A549 (cell line): ENCODE data around the gene SAPCD2. TPM values are rescaled to one million over a fixed set of nuclear protein-coding genes. Genes with fewer than 3 reads are reported as not detected.
A peak's percentile ranks its signal among the peaks of the same experiment; 100 is the strongest.

ENCODE experiments used
- ATAC-seq, 2 experiments: fragments of 200-7000 bp in 1 of 2; fragments of >200 bp in 1 of 2; cut with Nextera tagmentation in 1 of 2; cut with Tn5 transposase in 1 of 2; 3 replicates each; pipeline versions ENCODE4 v1.8.0 to v1.9.1; 2018 to 2020; ENCODE audit warnings: mild to moderate bottlenecking in 1 of 2, moderate library complexity in 1 of 2
- CTCF ChIA-PET: fragments of 300-600 bp; sonication (Branson Sonifier 250); formaldehyde crosslinking; extraction: SDS; loops from one replicate; lab custom pipeline; 2021; ENCODE audit warnings: antibody characterized with exemption, inconsistent platforms; lab: Yijun Ruan, JAX
- POLR2A ChIA-PET: fragments of 350-600 bp; formaldehyde crosslinking; extraction: SDS; loops from one replicate; lab custom pipeline; 2021; ENCODE audit warnings: antibody characterized with exemption, inconsistent platforms; lab: Yijun Ruan, JAX
- DNase-seq, 2 experiments: peaks; one replicate each; pipeline versions ENCODE4 v3.0.0 to v3.0.0-alpha.2; 2011 to 2016; ENCODE audit warnings: low read depth in 1 of 2, low spot score in 1 of 2
- FAIRE-seq: peaks from 2 replicates; lab custom pipeline; 2011; peaks lifted over from hg19 to GRCh38; lab: Jason Lieb, UNC
- H3K27ac ChIP-seq, 2 experiments: fragments of >200 bp; sonication (Bioruptor Twin); formaldehyde crosslinking; 3 replicates each; pipeline ENCODE4 v1.5.1; 2016 to 2017
- H3K4me1 ChIP-seq: fragments of >200 bp; sonication (Bioruptor Twin); formaldehyde crosslinking; 3 replicates; pipeline ENCODE4 v1.6.1; 2016
- H3K4me2 ChIP-seq: fragments of >200 bp; sonication (Bioruptor Twin); formaldehyde crosslinking; 3 replicates; pipeline ENCODE4 v1.6.1; 2016
- H3K4me3 ChIP-seq: fragments of >200 bp; sonication (Bioruptor Twin); formaldehyde crosslinking; 3 replicates; pipeline ENCODE4 v1.5.1; 2016
- H3K9me3 ChIP-seq: fragments of >200 bp; sonication (Bioruptor Twin); formaldehyde crosslinking; 3 replicates; pipeline ENCODE4 v1.6.1; 2016
- CBX2 ChIP-seq: fragments of 200-600 bp; sonication (generic); IDR thresholded peaks from 2 replicates; pipeline ENCODE4 v1.6.1; 2016; ENCODE audit warnings: low read depth, mild to moderate bottlenecking, borderline replicate concordance
- CBX8 ChIP-seq: fragments of 200-600 bp; sonication (generic); IDR thresholded peaks from 2 replicates; pipeline ENCODE4 v1.6.1; 2016
- CHD4 ChIP-seq: fragments of 200-600 bp; sonication (generic); IDR thresholded peaks from 2 replicates; pipeline ENCODE4 v1.6.1; 2016; ENCODE audit warnings: antibody characterized with exemption, mild to moderate bottlenecking, borderline replicate concordance
- EHMT2 ChIP-seq: fragments of 200-600 bp; sonication (generic); IDR thresholded peaks from 2 replicates; pipeline ENCODE4 v1.6.1; 2016; ENCODE audit warnings: antibody characterized with exemption, low read depth, mild to moderate bottlenecking, moderate library complexity
- ESRRA ChIP-seq: fragments of 150-350 bp; IDR thresholded peaks from 2 replicates; pipeline ENCODE4 v1.6.1; 2014; ENCODE audit warnings: mild to moderate bottlenecking, low read length, borderline replicate concordance
- GATA3 ChIP-seq: IDR thresholded peaks from 2 replicates; pipeline ENCODE4 v1.6.1; 2012; ENCODE audit warnings: borderline replicate concordance
- HDAC2 ChIP-seq: fragments of 200-600 bp; sonication (generic); IDR thresholded peaks from 2 replicates; pipeline ENCODE4 v1.6.1; 2016
- HOXA7 ChIP-seq: fragments of 250-450 bp; sonication (Bioruptor Pico); IDR thresholded peaks from 2 replicates; pipeline ENCODE4 v1.5.0; 2020; ENCODE audit warnings: mild to moderate bottlenecking, moderate library complexity
- HOXB13 ChIP-seq: fragments of 250-450 bp; sonication (Bioruptor Pico); IDR thresholded peaks from 2 replicates; pipeline ENCODE4 v1.5.0; 2020; ENCODE audit warnings: low read depth, mild to moderate bottlenecking, moderate library complexity
- KDM5A ChIP-seq: fragments of 200-600 bp; sonication (generic); IDR thresholded peaks from 2 replicates; pipeline ENCODE4 v1.6.1; 2016; ENCODE audit warnings: antibody characterized with exemption, mild to moderate bottlenecking
- NR3C1 ChIP-seq: fragments of >200 bp; sonication (Bioruptor Twin); formaldehyde crosslinking; IDR thresholded peaks from 3 replicates; pipeline ENCODE4 v1.6.1; 2017
- RAD21 ChIP-seq, 2 experiments: fragments of >200 bp in 1 of 2; sonication (Bioruptor Twin) in 1 of 2; formaldehyde crosslinking in 1 of 2; IDR thresholded peaks in 1 of 2; conservative IDR thresholded peaks in 1 of 2; 2 replicates in 1 of 2; 3 replicates in 1 of 2; pipeline ENCODE4 v1.6.1; 2012 to 2018; ENCODE audit warnings: inconsistent platforms in 1 of 2
- RCOR1 ChIP-seq: fragments of 150-350 bp; IDR thresholded peaks from 2 replicates; pipeline ENCODE4 v1.6.1; 2014; ENCODE audit warnings: antibody characterized with exemption, low read length, low read depth
- SMC3 ChIP-seq: fragments of >200 bp; sonication (Bioruptor Twin); formaldehyde crosslinking; IDR thresholded peaks from 3 replicates; pipeline ENCODE4 v1.6.1; 2018; ENCODE audit warnings: inconsistent platforms
- TP53 ChIP-seq: fragments of 250-450 bp; sonication (Bioruptor Pico); IDR thresholded peaks from 2 replicates; pipeline ENCODE4 v1.5.0; 2021; ENCODE audit warnings: mild to moderate bottlenecking, moderate library complexity
- ZFP36 ChIP-seq: fragments of 450-650 bp; IDR thresholded peaks from 2 replicates; pipeline ENCODE4 v1.6.1; 2014; ENCODE audit warnings: borderline replicate concordance; ENCODE audit not compliant: partially characterized antibody
- ZSCAN20 ChIP-seq: fragments of 250-450 bp; sonication (Bioruptor Pico); IDR thresholded peaks from 2 replicates; pipeline ENCODE4 v1.8.0; 2022; ENCODE audit warnings: mild to moderate bottlenecking, moderate library complexity
- WGBS: methylation state at CpG from one replicate; pipeline ENCODE4 v1.1.6; 2017; ENCODE audit errors: missing lambda C conversion rate; 5-methylcytosine and 5-hydroxymethylcytosine counted together
- polyA plus RNA-seq, 4 experiments: library from polyadenylated mRNA; depleted of rRNA in 3 of 4; stranded (reverse); fragments of >200 nt; fragmentation: RNase III in 1 of 4; extraction: RNeasy Plus Mini Kit Qiagen cat#74134 plus additional on column Dnase treatment in 1 of 4; gene quantifications; 2 replicates in 3 of 4; 3 replicates in 1 of 4; pipeline ENCODE4 v1.2.3, GENCODE V29; 2011 to 2017
- TF ChIP-seq, protein P1 (sequence below): fragments of 250-450 bp; sonication (Bioruptor Pico); IDR thresholded peaks from 2 replicates; pipeline ENCODE4 v1.5.0; 2021; ENCODE audit warnings: mild to moderate bottlenecking, moderate library complexity, borderline replicate concordance
- TF ChIP-seq, protein P2 (sequence below): fragments of >200 bp; sonication (Bioruptor Twin); formaldehyde crosslinking; IDR thresholded peaks from 3 replicates; pipeline ENCODE4 v1.5.1; 2016
- TF ChIP-seq, protein P3 (sequence below): IDR thresholded peaks from 2 replicates; pipeline ENCODE4 v1.6.1; 2012
- TF ChIP-seq, protein P4 (sequence below): fragments of 150-350 bp; IDR thresholded peaks from 2 replicates; pipeline ENCODE4 v1.6.1; 2014; ENCODE audit warnings: low read depth, mild to moderate bottlenecking, low read length
- TF ChIP-seq, protein P5 (sequence below): IDR thresholded peaks from 2 replicates; pipeline ENCODE4 v1.6.1; 2012
- TF ChIP-seq, protein P6 (sequence below): IDR thresholded peaks from 2 replicates; pipeline ENCODE4 v1.6.1; 2012; ENCODE audit warnings: low read depth, borderline replicate concordance

Gene SAPCD2
- polyA plus RNA-seq, 2 of the 4 experiments (the other 2 are of a cell fraction), result 6.9 to 14.6 TPM

DNA sequence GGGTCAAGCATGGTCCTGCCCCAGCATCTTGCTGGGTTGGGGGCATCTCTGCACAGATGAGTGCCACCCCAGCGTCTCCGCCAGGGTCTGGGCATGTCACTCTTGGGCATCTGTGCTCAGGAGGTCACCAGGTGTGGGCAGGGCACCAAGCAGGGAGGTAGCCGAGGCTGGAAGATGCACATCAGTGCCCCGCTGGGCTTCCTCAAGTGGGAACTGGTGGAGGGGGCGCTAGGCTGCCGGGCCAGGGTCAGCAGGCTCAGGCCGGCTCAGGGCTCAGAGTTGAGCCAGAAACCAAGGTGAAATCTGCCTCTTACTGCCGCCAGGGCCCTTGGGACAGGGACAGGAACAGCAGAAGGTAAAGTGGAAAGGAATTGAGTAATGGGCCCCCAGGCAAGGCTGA is 34.4 kb downstream of the SAPCD2 start (continued):
- TF ChIP-seq, protein P1, sequence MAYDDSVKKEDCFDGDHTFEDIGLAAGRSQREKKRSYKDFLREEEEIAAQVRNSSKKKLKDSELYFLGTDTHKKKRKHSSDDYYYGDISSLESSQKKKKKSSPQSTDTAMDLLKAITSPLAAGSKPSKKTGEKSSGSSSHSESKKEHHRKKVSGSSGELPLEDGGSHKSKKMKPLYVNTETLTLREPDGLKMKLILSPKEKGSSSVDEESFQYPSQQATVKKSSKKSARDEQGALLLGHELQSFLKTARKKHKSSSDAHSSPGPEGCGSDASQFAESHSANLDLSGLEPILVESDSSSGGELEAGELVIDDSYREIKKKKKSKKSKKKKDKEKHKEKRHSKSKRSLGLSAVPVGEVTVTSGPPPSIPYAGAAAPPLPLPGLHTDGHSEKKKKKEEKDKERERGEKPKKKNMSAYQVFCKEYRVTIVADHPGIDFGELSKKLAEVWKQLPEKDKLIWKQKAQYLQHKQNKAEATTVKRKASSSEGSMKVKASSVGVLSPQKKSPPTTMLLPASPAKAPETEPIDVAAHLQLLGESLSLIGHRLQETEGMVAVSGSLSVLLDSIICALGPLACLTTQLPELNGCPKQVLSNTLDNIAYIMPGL (CRISPR knock-in tag), result no peak
- TF ChIP-seq RCOR1, result no peak
- no peak for TF ChIP-seq SMC3
- no peak for TF ChIP-seq HDAC2

DNA sequence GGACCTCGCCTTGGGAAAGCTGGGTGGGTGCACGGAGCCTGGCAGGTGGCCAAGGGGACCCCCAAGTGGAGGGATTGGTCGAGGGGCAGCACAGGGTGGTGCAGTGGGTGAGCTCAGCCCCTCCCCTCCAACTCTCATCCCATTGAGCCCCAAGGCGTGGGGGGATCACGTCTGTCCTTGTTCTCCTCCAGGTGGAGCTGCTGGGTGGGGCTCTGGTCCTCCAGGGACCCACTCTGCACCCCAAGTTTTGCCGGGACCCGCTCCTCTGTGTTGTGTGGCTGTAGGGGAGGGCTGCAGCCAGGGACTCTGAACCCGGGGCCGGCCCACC is 34.9 kb downstream of the SAPCD2 start:
- no peak for TF ChIP-seq CHD4
- TF ChIP-seq HOXA7 (CRISPR knock-in tag), result no peak
- no peak for TF ChIP-seq NR3C1
- TF ChIP-seq HOXB13 (CRISPR knock-in tag), result no peak
- TF ChIP-seq, protein P2, sequence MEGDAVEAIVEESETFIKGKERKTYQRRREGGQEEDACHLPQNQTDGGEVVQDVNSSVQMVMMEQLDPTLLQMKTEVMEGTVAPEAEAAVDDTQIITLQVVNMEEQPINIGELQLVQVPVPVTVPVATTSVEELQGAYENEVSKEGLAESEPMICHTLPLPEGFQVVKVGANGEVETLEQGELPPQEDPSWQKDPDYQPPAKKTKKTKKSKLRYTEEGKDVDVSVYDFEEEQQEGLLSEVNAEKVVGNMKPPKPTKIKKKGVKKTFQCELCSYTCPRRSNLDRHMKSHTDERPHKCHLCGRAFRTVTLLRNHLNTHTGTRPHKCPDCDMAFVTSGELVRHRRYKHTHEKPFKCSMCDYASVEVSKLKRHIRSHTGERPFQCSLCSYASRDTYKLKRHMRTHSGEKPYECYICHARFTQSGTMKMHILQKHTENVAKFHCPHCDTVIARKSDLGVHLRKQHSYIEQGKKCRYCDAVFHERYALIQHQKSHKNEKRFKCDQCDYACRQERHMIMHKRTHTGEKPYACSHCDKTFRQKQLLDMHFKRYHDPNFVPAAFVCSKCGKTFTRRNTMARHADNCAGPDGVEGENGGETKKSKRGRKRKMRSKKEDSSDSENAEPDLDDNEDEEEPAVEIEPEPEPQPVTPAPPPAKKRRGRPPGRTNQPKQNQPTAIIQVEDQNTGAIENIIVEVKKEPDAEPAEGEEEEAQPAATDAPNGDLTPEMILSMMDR, result peak; percentile 38
- 0 out of 5 replicates have a peak, but pooled peaks of 1 of the 2 experiments have one; percentile 8 for TF ChIP-seq RAD21 (conservative IDR thresholded peaks at IDR 0.05 in 1 of 2, IDR thresholded peaks at IDR 0.05 in 1 of 2)
- TF ChIP-seq TP53 (CRISPR knock-in tag), result no peak
- TF ChIP-seq, all 56 proteins: peak for 2
- Histone ChIP-seq H3K27ac (no peak overlapping the region), H3K4me1 (peaks cover 18% of the 10 kb centered on the region), H3K4me3 (no peak overlapping the region), H3K9me3 (no peaks in the 10 kb centered on the region), H3K4me2 (peak overlapping the region; percentile 77)
- ChIA-PET CTCF (interaction anchor here (0.6 to 20.4 kb wide), 71 partner anchors 9 to 321 kb away, joined by 3 to 282 read pairs (median 5); partner anchors contain the start of genes ABCA2, AJM1, C8G and CLIC3), POLR2A (interaction anchor here (0.6 to 1.7 kb wide), 6 partner anchors 39 to 205 kb away, joined by 3 to 5 read pairs (median 4); partner anchors contain the start of gene CLIC3)
- no peak for FAIRE-seq
- 47% methylated on average over 5 of the region's 9 CpGs for WGBS
- ATAC-seq, result peak; percentile 31 to 57; a peak in 5 of 6 replicates
- DNase-seq, result no peak

DNA sequence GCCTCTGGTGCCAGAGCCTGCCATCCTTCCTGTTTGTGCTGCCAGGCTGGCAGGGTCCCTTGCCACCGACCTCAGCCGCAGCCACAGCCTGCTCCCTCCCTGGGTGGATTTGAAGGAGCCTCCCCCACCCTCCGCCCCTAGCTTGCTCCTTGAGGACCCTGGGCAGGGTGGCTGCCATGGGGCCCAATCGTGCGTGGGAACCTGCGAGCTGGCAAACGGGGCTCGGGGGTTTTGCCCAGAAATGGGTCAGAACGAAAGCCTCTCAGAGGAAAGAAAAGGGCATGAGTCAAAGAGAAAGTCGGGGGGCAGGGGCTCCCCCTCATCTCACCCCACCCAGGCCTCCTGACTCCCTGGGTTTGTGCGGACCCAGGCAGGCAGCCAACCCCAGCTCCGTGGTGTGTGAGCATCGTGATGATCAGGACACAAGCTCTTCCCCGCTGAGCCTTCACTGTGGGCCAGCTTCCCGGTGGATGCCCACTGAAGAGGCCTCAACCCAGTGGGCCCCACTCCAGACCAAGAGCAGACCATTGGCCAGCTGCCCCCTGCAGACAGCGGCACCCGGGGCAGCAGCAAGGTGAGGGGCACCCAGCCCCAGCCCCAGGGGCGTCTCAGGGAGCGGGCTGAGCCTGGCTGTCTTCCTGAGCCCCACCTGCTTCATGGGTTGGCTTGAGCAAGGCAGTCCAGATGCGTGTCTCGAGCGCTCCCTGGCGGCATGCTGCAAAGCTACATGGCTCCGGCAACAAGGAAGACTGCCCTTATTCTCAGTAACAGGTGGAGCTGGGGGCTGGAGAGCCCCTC is 35.4 kb downstream of the SAPCD2 start:
- ATAC-seq (peak; percentile 76 to 94), DNase-seq (peak; percentile 90 to 92), FAIRE-seq (peak; percentile 92)
- ChIA-PET POLR2A (interaction anchor here (0.6 to 1.7 kb wide), 7 partner anchors 39 to 206 kb away, joined by 3 to 5 read pairs (median 3); partner anchors contain the start of gene CLIC3), CTCF (interaction anchor here (0.5 to 20.4 kb wide), 74 partner anchors 10 to 321 kb away, joined by 3 to 282 read pairs (median 5); partner anchors contain the start of genes ABCA2, AJM1, C8G and CLIC3)
- peaks cover 18% of the 10 kb centered on the region for H3K4me1 ChIP-seq
- H3K4me2 ChIP-seq, result peak overlapping the region; percentile 77
- H3K9me3 ChIP-seq, result no peaks in the 10 kb centered on the region
- WGBS, result 23% methylated on average over 12 of the region's 24 CpGs
- H3K27ac ChIP-seq, result peak overlapping the region; percentile 34 to 67; a peak in 4 of 6 replicates
- no peak overlapping the region for H3K4me3 ChIP-seq
- no peak for TF ChIP-seq EHMT2
- TF ChIP-seq, protein P2, result peak; percentile 86
- TF ChIP-seq, protein P3, sequence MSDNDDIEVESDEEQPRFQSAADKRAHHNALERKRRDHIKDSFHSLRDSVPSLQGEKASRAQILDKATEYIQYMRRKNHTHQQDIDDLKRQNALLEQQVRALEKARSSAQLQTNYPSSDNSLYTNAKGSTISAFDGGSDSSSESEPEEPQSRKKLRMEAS, result 0 out of 2 replicates have a peak, but pooled peaks have one; percentile 27
- no peak for TF ChIP-seq ESRRA
- no peak for TF ChIP-seq HDAC2
- TF ChIP-seq, protein P4, sequence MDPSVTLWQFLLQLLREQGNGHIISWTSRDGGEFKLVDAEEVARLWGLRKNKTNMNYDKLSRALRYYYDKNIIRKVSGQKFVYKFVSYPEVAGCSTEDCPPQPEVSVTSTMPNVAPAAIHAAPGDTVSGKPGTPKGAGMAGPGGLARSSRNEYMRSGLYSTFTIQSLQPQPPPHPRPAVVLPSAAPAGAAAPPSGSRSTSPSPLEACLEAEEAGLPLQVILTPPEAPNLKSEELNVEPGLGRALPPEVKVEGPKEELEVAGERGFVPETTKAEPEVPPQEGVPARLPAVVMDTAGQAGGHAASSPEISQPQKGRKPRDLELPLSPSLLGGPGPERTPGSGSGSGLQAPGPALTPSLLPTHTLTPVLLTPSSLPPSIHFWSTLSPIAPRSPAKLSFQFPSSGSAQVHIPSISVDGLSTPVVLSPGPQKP, result no peak
- TF ChIP-seq ZSCAN20 (CRISPR knock-in tag), result no peak
- no peak for TF ChIP-seq GATA3
- TF ChIP-seq RAD21 (conservative IDR thresholded peaks at IDR 0.05 in 1 of 2, IDR thresholded peaks at IDR 0.05 in 1 of 2), result peak; percentile 82 to 92
- no peak for TF ChIP-seq CBX2
- TF ChIP-seq, protein P5, sequence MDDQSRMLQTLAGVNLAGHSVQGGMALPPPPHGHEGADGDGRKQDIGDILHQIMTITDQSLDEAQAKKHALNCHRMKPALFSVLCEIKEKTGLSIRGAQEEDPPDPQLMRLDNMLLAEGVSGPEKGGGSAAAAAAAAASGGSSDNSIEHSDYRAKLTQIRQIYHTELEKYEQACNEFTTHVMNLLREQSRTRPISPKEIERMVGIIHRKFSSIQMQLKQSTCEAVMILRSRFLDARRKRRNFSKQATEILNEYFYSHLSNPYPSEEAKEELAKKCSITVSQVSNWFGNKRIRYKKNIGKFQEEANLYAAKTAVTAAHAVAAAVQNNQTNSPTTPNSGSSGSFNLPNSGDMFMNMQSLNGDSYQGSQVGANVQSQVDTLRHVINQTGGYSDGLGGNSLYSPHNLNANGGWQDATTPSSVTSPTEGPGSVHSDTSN, result no peak
- no peak for TF ChIP-seq KDM5A
- TF ChIP-seq, protein P6, sequence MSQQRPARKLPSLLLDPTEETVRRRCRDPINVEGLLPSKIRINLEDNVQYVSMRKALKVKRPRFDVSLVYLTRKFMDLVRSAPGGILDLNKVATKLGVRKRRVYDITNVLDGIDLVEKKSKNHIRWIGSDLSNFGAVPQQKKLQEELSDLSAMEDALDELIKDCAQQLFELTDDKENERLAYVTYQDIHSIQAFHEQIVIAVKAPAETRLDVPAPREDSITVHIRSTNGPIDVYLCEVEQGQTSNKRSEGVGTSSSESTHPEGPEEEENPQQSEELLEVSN, result no peak
- no peak for TF ChIP-seq HOXB13 (CRISPR knock-in tag)
- TF ChIP-seq CBX8, result no peak
- no peak for TF ChIP-seq ZFP36
